ENCODE data around the gene CYP24A1.

CYP24A1 gene

GRCh38 chr20:54177378-54177777 lies 3.6 kb upstream of the CYP24A1 start:
- no peaks in the 10 kb centered on the region for H3K9me3 ChIP-seq (ENCODE audit: low read length)
- no peak overlapping the region for H2AFZ ChIP-seq (ENCODE audit: low read depth, low read length)
- no peak overlapping the region for H3K4me3 ChIP-seq (ENCODE audit: low read length)
- H3K4me1 ChIP-seq (ENCODE audit: insufficient read depth, low read length) = no peaks in the 10 kb centered on the region
- H3K27me3 ChIP-seq (ENCODE audit: insufficient read depth, low read length) = peaks cover 42% of the 10 kb centered on the region
- no peaks in the 10 kb centered on the region for H3K36me3 ChIP-seq (ENCODE audit: insufficient read depth, low read length)

DNA sequence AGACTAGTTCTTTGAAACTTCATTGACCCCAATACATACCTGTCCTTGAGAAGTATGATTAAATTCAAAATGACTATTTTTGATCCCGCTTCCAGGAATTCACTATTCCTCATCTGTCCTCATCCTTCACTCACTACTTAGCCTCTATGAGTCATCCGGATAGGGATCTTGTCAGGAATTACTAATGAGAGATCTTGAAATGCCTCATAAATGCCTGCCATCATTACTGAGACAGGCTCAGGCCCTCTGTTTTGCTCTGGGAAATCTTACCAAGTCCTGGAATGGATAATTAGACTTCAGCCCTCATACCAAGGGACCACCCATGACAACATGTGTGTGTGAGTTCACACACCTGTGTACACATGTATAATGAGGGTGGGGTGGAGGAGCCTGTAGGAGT lies 2.8 kb upstream of the CYP24A1 start:
- H3K27me3 ChIP-seq (ENCODE audit: insufficient read depth, low read length) = peaks cover 50% of the 10 kb centered on the region

GRCh38 chr20:54174457-54175175 lies 830 bp upstream of the CYP24A1 start:
- H3K9me3 ChIP-seq (ENCODE audit: low read length) = no peaks in the 10 kb centered on the region
- no peak overlapping the region for H3K4me3 ChIP-seq (ENCODE audit: low read length)
- H2AFZ ChIP-seq (ENCODE audit: low read depth, low read length) = no peak overlapping the region
- no peaks in the 10 kb centered on the region for H3K4me1 ChIP-seq (ENCODE audit: insufficient read depth, low read length)
- H3K27me3 ChIP-seq (ENCODE audit: insufficient read depth, low read length) = peaks cover 65% of the 10 kb centered on the region
- H3K36me3 ChIP-seq (ENCODE audit: insufficient read depth, low read length) = no peaks in the 10 kb centered on the region

More for the DNA sequence above, 2.8 kb upstream of the CYP24A1 start:
- Histone ChIP-seq H3K4me3 (ENCODE audit: low read length) (no peak overlapping the region), H2AFZ (ENCODE audit: low read depth, low read length) (no peak overlapping the region), H3K4me1 (ENCODE audit: insufficient read depth, low read length) (no peaks in the 10 kb centered on the region), H3K36me3 (ENCODE audit: insufficient read depth, low read length) (no peaks in the 10 kb centered on the region), H3K9me3 (ENCODE audit: low read length) (no peaks in the 10 kb centered on the region)

DNA sequence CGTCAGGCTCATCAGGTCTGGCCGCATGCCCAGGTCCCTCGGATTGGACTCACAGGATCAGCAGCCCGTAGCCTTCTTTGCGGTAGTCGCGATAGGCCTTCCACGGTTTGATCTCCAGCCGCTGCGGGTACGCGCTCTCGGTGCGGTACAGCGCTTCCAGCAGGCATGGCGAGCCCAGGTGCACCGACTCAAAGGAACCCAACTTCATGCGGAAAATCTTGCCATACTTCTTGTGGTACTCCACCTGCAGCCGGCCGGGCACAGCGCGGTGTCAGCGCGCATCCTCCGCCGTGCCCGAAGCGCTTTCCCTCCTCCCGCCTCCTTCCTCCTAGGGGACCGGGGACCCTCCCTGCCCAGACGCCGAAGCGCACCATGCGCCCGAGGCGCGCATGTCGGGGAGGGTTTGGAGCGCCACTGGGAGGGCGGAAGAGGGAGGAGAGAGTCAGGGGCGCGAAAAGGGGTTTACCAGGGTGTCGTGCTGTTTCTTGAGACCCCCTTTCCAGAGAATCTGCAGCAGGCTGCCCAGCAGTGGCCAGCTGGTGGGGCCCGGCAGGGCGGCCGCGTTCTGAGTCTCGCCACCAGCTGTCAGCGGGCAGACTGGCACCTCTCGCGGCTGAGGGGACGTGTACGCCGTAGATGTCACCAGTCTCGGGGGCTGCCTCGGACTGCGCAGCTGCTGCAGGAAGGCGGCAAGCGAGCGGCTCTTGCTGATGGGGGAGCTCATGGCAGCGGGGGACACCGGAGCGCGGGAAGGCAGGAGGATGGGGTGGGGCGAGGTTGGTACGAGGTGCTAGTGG lies 732 bp downstream of the CYP24A1 start:
- no peak overlapping the region for H2AFZ ChIP-seq (ENCODE audit: low read depth, low read length)
- H3K27me3 ChIP-seq (ENCODE audit: insufficient read depth, low read length) = peaks cover 77% of the 10 kb centered on the region
- H3K9me3 ChIP-seq (ENCODE audit: low read length) = no peaks in the 10 kb centered on the region
- no peaks in the 10 kb centered on the region for H3K4me1 ChIP-seq (ENCODE audit: insufficient read depth, low read length)
- H3K36me3 ChIP-seq (ENCODE audit: insufficient read depth, low read length) = no peaks in the 10 kb centered on the region
- no peak overlapping the region for H3K4me3 ChIP-seq (ENCODE audit: low read length)

DNA sequence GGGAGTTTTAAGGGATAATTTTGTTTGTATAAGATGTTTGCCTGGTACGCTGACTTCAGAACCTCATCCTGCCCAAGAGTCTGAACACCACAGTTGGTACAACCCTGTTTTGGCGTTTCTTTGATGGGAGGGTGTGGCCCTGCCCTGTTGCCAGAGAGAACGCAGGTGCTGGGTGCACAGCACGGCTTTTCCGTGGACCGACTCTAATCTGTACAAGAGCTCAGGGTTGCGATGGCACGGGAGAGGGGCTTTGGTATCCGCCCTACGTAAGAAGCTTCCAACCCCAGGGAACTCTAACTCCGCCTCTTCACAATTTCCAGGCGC lies 1.3 kb downstream of the CYP24A1 start:
- no peaks in the 10 kb centered on the region for H3K4me1 ChIP-seq (ENCODE audit: insufficient read depth, low read length)
- H3K27me3 ChIP-seq (ENCODE audit: insufficient read depth, low read length) = peaks cover 75% of the 10 kb centered on the region
- H2AFZ ChIP-seq (ENCODE audit: low read depth, low read length) = no peak overlapping the region
- H3K4me3 ChIP-seq (ENCODE audit: low read length) = no peak overlapping the region
- no peaks in the 10 kb centered on the region for H3K36me3 ChIP-seq (ENCODE audit: insufficient read depth, low read length)
- no peaks in the 10 kb centered on the region for H3K9me3 ChIP-seq (ENCODE audit: low read length)

DNA sequence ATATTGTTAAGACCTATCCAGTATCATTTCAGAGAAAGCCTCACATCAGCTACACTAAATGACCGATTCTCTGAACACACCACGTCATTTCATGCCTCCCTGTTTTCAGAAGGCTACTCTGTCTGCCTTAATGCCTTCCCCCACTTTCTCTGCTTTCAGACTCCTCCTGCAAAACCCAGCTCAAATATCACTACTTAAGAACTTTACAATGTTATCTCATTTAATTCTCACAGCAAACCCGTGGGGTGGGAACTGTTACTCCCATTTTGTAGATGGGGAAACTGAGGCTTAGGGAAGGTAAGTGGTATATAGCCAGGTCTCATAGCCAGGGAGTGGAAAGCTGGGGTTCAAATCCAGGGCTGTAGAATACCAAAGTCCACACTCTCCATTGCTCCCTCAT lies 2.8 kb downstream of the CYP24A1 start:
- no peak overlapping the region for H3K4me3 ChIP-seq (ENCODE audit: low read length)
- no peak overlapping the region for H2AFZ ChIP-seq (ENCODE audit: low read depth, low read length)
- no peaks in the 10 kb centered on the region for H3K4me1 ChIP-seq (ENCODE audit: insufficient read depth, low read length)
- no peaks in the 10 kb centered on the region for H3K9me3 ChIP-seq (ENCODE audit: low read length)
- H3K36me3 ChIP-seq (ENCODE audit: insufficient read depth, low read length) = no peaks in the 10 kb centered on the region
- peaks cover 68% of the 10 kb centered on the region for H3K27me3 ChIP-seq (ENCODE audit: insufficient read depth, low read length)

DNA sequence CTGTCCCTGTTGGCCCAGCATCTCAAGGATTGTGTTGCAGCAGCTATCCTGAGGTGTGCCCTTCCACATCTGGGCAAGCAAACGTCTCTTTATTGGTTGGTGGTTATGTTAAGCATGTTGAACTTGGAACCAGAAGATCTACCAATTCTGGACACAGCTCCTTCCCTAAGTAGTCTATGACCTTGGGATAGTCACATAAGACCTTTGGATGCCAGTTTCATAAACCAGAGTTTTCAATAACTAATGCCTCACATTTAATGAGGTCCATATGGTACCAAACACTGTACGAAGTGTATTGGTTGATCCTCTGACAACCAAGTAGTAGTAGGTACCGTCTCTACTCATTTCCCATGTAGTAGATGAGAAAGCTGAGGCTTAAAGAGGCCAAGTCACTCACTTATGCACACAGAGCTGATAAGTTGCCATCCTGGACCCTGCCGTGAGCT lies 3.7 kb downstream of the CYP24A1 start:
- Histone ChIP-seq H3K9me3 (ENCODE audit: low read length) (no peaks in the 10 kb centered on the region), H3K4me3 (ENCODE audit: low read length) (no peak overlapping the region), H3K27me3 (ENCODE audit: insufficient read depth, low read length) (peaks cover 70% of the 10 kb centered on the region), H2AFZ (ENCODE audit: low read depth, low read length) (no peak overlapping the region), H3K4me1 (ENCODE audit: insufficient read depth, low read length) (no peaks in the 10 kb centered on the region), H3K36me3 (ENCODE audit: insufficient read depth, low read length) (no peaks in the 10 kb centered on the region)

DNA sequence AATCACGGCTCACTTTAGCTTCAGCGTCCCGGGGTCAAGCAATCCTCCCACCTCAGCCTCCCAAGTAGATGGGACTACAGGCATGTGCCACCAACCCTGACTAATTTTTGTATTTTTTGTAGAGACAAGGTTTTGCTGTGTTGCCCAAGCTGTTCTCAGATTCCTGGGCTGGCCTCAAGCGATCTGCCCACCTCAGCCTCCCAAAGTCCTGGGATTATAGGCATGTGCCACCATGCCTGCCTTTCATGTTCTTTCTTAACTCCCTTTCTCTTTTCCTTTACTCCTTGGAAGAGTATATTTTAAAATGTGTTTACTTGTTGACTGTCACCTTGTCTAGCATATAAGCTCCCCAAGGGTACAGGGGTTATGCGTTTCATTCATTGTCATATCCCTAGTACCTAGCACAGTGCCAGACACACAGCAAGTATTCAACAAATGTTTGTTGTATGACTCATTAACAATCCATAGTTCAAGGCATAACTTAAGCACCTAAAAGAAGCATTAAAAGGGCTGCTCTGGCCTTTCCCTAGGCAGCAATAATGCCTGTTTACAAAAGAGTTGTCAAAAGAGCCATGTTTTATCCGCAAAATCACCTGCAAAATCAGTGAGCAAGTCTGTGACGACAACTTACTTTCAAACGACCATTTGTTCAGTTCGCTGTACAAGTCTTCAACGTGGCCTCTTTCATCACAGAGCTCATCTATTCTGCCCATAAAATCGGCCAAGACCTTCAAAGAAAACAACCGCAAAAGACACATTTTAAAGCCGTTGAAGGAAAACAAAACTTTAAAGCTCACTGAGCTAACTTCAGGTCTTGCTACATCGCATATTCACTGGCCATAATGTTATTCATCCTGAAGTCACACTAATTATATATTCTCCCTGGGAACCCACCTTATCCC lies 4.6 kb downstream of the CYP24A1 start:
- Histone ChIP-seq H3K9me3 (ENCODE audit: low read length) (no peaks in the 10 kb centered on the region), H3K36me3 (ENCODE audit: insufficient read depth, low read length) (no peaks in the 10 kb centered on the region), H3K4me1 (ENCODE audit: insufficient read depth, low read length) (no peaks in the 10 kb centered on the region), H3K4me3 (ENCODE audit: low read length) (no peak overlapping the region), H3K27me3 (ENCODE audit: insufficient read depth, low read length) (peaks cover 61% of the 10 kb centered on the region), H2AFZ (ENCODE audit: low read depth, low read length) (no peak overlapping the region)

DNA sequence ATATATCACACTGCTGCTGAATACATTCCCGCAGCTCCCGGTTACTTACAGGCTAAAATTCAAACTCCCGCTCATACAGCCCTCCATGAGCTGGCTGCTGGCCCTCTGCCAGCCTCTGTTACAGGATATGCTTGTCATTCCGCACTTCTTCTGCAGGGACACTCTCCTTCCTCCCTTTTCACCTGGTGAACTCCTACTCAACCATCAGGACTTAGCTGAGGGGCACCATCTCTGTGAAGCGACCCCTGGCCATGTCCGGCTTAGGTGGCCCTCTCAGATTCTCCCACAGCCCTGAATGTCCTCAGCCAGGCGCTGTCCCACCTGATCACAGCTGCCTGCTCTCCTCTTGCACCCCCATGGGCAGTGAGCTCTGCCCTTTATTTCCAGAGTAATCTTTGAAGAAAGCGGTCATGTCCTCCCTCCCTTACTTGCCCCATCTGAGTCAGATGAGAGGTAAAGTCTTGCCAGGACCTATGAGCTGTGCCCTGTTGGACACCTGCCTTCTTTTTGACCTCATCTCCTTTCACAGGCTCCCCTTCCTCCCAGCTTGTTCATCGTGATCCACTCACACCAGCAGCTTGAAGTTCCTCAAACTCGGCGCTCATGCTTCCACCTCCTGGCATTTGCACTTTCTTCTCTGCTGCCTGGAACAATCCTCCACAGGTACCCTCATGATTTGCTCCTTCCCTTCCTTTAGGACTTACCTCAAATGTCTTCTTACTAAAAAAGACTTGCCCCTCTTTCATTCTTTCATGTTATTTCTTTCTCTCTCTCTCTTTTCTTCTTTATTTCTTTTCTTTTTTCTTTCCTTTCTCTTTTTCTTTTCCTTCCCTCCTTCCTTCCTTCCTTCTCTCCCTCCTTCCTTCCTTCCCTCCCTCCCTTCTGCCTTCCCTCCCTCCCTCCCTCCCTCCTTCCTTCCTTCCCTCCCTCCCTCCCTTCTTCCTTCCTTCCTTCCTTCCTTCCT lies 5.6 kb downstream of the CYP24A1 start:
- Histone ChIP-seq H3K4me1 (ENCODE audit: insufficient read depth, low read length) (no peaks in the 10 kb centered on the region), H3K27me3 (ENCODE audit: insufficient read depth, low read length) (peaks cover 52% of the 10 kb centered on the region)

GRCh38 chr20:54166987-54167662 lies 6.7 kb downstream of the CYP24A1 start:
- peaks cover 42% of the 10 kb centered on the region for H3K27me3 ChIP-seq (ENCODE audit: insufficient read depth, low read length)
- no peak overlapping the region for H2AFZ ChIP-seq (ENCODE audit: low read depth, low read length)
- no peaks in the 10 kb centered on the region for H3K36me3 ChIP-seq (ENCODE audit: insufficient read depth, low read length)

More for the DNA sequence above, 5.6 kb downstream of the CYP24A1 start:
- no peaks in the 10 kb centered on the region for H3K9me3 ChIP-seq (ENCODE audit: low read length)
- H2AFZ ChIP-seq (ENCODE audit: low read depth, low read length) = no peak overlapping the region
- no peaks in the 10 kb centered on the region for H3K36me3 ChIP-seq (ENCODE audit: insufficient read depth, low read length)
- no peak overlapping the region for H3K4me3 ChIP-seq (ENCODE audit: low read length)

GRCh38 chr20:54165803-54166202 lies 8.0 kb downstream of the CYP24A1 start:
- no peak overlapping the region for H3K4me3 ChIP-seq (ENCODE audit: low read length)
- no peak overlapping the region for H2AFZ ChIP-seq (ENCODE audit: low read depth, low read length)
- no peaks in the 10 kb centered on the region for H3K9me3 ChIP-seq (ENCODE audit: low read length)
- no peaks in the 10 kb centered on the region for H3K36me3 ChIP-seq (ENCODE audit: insufficient read depth, low read length)
- no peaks in the 10 kb centered on the region for H3K4me1 ChIP-seq (ENCODE audit: insufficient read depth, low read length)
- peaks cover 28% of the 10 kb centered on the region for H3K27me3 ChIP-seq (ENCODE audit: insufficient read depth, low read length)

More at GRCh38 chr20:54166987-54167662, 6.7 kb downstream of the CYP24A1 start:
- H3K9me3 ChIP-seq (ENCODE audit: low read length) = no peaks in the 10 kb centered on the region
- no peak overlapping the region for H3K4me3 ChIP-seq (ENCODE audit: low read length)
- no peaks in the 10 kb centered on the region for H3K4me1 ChIP-seq (ENCODE audit: insufficient read depth, low read length)

- no peaks in the 10 kb centered on the region for H3K4me1 ChIP-seq (ENCODE audit: insufficient read depth, low read length)
- no peaks in the 10 kb centered on the region for H3K36me3 ChIP-seq (ENCODE audit: insufficient read depth, low read length)
- H2AFZ ChIP-seq (ENCODE audit: low read depth, low read length) = no peak overlapping the region
- no peaks in the 10 kb centered on the region for H3K9me3 ChIP-seq (ENCODE audit: low read length)
- peaks cover 23% of the 10 kb centered on the region for H3K27me3 ChIP-seq (ENCODE audit: insufficient read depth, low read length)
- no peak overlapping the region for H3K4me3 ChIP-seq (ENCODE audit: low read length)
These were observed 8.8 kb downstream of the CYP24A1 start for GRCh38 chr20:54165014-54165413.

All from neuron (in vitro differentiated cells).